ENCODE data around the gene OTOGL.

DNA sequence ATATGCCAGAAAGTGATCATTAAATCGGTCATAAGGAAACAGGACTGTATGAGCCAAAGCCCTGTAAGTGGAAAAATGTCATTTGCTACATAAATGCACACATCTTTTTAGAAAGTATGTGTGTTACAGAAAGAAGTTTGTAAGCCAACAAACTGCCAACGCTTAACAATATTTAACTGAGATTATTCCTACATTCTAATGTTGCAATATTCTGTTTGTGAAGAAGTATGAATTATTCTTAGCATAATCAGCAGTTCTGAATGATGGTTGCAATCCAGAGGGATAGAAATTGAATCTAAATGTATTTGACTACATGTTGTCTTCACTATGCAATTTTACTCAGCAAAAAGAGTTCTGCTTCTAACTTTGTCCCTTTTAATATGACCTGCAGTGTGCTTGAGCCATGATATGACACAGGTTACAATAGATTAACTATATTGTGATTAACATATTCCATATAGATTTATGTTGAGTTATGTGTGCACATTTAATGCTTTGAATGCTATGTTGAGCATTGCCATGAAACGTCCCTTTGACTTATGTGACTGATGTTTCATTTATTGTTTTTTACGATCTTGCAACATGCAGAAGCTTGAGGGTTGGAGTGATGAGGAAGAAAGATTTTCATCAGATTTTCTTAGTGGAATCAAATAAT lies 277.9 kb downstream of the OTOGL start:
- TF ChIP-seq, protein P1, sequence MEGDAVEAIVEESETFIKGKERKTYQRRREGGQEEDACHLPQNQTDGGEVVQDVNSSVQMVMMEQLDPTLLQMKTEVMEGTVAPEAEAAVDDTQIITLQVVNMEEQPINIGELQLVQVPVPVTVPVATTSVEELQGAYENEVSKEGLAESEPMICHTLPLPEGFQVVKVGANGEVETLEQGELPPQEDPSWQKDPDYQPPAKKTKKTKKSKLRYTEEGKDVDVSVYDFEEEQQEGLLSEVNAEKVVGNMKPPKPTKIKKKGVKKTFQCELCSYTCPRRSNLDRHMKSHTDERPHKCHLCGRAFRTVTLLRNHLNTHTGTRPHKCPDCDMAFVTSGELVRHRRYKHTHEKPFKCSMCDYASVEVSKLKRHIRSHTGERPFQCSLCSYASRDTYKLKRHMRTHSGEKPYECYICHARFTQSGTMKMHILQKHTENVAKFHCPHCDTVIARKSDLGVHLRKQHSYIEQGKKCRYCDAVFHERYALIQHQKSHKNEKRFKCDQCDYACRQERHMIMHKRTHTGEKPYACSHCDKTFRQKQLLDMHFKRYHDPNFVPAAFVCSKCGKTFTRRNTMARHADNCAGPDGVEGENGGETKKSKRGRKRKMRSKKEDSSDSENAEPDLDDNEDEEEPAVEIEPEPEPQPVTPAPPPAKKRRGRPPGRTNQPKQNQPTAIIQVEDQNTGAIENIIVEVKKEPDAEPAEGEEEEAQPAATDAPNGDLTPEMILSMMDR (IDR thresholded peaks at IDR 0.05), result no peak
- no peak for TF ChIP-seq POLR2A (IDR thresholded peaks at IDR 0.05)
- no peak for TF ChIP-seq POLR2AphosphoS5 (IDR thresholded peaks at IDR 0.05)

Data from breast epithelium (tissue), 3 donors.